Left lobe of liver (tissue), 2 donors: Measurements from ENCODE around the gene OPCML. TPM values are rescaled to one million over a fixed set of nuclear protein-coding genes. Genes with fewer than 3 reads are reported as not detected.

Experiments
- ATAC-seq: fragments of 200-7000 bp; cut with Tn5 transposase; one replicate; pipeline ENCODE4 v1.9.1; 2020; ENCODE audit warnings: mild to moderate bottlenecking, moderate library complexity
- DNase-seq: peaks from one replicate; pipeline ENCODE4 v3.0.0-alpha.2; 2020; ENCODE audit warnings: low spot score
- total RNA-seq: library from RNA; stranded (reverse); gene quantifications from one replicate; pipeline ENCODE4 v1.2.1, GENCODE V29; 2021
- donor health status: DM: no; HTN: no; CAD: no; lungs with moderate emphysema.
- donor health status: DM: no; HTN: yes; CAD: no.

Gene OPCML
- total RNA-seq, 1 donor from 2014 or later, result 0.05 TPM

GRCh38 chr11:132782102-132782501 is 750.2 kb downstream of the OPCML start:
- ATAC-seq (no peak), DNase-seq (no peak)

- DNase-seq, result no peak
- peak; percentile 86 for ATAC-seq
Measured at GRCh38 chr11:132780046-132780445, 752.3 kb downstream of the OPCML start.

- peak; percentile 21 for ATAC-seq
- no peak for DNase-seq
Measured at GRCh38 chr11:132779497-132779896, 752.8 kb downstream of the OPCML start.

- peak; percentile 55 for DNase-seq
- ATAC-seq, result peak; percentile 80
Measured at GRCh38 chr11:132777067-132777975, 755.0 kb downstream of the OPCML start.

- no peak for DNase-seq
- no peak for ATAC-seq
Measured at GRCh38 chr11:132773751-132774150, 758.5 kb downstream of the OPCML start.

GRCh38 chr11:132772703-132773545 is 759.4 kb downstream of the OPCML start:
- ATAC-seq (no peak), DNase-seq (no peak)

- DNase-seq (no peak), ATAC-seq (no peak)
Measured at GRCh38 chr11:132771746-132772145, 760.6 kb downstream of the OPCML start.

- peak; percentile 27 for ATAC-seq
- DNase-seq, result no peak
Measured at GRCh38 chr11:132770829-132771530, 761.3 kb downstream of the OPCML start.

GRCh38 chr11:132763503-132763902 is 768.8 kb downstream of the OPCML start:
- ATAC-seq, result no peak
- no peak for DNase-seq

- no peak for DNase-seq
- no peak for ATAC-seq
Measured at GRCh38 chr11:132755934-132756333, 776.4 kb downstream of the OPCML start.

GRCh38 chr11:132751516-132752250 is 780.6 kb downstream of the OPCML start:
- DNase-seq (no peak), ATAC-seq (no peak)

- DNase-seq (no peak), ATAC-seq (no peak)
Measured at GRCh38 chr11:132746305-132746704, 786.0 kb downstream of the OPCML start.

GRCh38 chr11:132745306-132745705 is 787.0 kb downstream of the OPCML start:
- ATAC-seq (no peak), DNase-seq (no peak)

GRCh38 chr11:132744771-132745170 is 787.5 kb downstream of the OPCML start:
- ATAC-seq, result no peak

GRCh38 chr11:132743601-132744000 is 788.7 kb downstream of the OPCML start:
- no peak for DNase-seq
- no peak for ATAC-seq

More at GRCh38 chr11:132744771-132745170, 787.5 kb downstream of the OPCML start:
- no peak for DNase-seq

- ATAC-seq, result no peak
Measured at GRCh38 chr11:132742929-132743328, 789.4 kb downstream of the OPCML start.

GRCh38 chr11:132734217-132734616 is 798.1 kb downstream of the OPCML start:
- ATAC-seq (no peak), DNase-seq (no peak)

More at GRCh38 chr11:132742929-132743328, 789.4 kb downstream of the OPCML start:
- no peak for DNase-seq

- DNase-seq, result no peak
Measured at GRCh38 chr11:132728026-132728425, 804.3 kb downstream of the OPCML start.

GRCh38 chr11:132721526-132721925 is 810.8 kb downstream of the OPCML start:
- DNase-seq (no peak), ATAC-seq (no peak)

More at GRCh38 chr11:132728026-132728425, 804.3 kb downstream of the OPCML start:
- no peak for ATAC-seq

- DNase-seq, result no peak
- no peak for ATAC-seq
Measured at GRCh38 chr11:132719684-132720083, 812.6 kb downstream of the OPCML start.
